ENCODE results near the gene IZUMO1R. TPM values are rescaled to one million over a fixed set of nuclear protein-coding genes. Genes with fewer than 3 reads are reported as not detected.
A peak's percentile ranks its signal among the peaks of the same experiment; 100 is the strongest.

The IZUMO1R gene
- total RNA-seq, 2 experiments from 2014 or later, result not detected

DNA sequence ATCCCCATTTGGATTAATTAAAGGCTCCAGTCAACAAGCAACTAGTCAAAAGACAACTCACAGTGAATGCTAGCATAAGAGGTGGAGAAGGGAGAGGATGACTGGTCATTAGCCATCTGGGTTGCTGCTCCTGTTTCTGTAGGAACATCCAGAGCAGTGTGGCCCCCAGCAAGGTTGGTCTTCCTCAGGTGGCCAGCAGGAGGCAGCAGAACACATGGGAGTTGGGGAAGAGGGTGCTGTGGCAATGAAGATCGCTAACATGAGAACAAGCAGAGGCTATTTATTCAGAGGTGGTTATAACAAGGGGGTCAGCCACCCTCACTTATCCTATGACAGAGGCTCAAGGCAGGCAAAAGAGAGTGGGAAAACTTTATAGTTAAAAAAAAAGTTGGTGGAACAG, 21.3 kb downstream of the IZUMO1R start:
- Mint-ChIP-seq H3K27me3 (no peaks in the 10 kb centered on the region), H3K4me1 (ENCODE audit: low read depth) (no peaks in the 10 kb centered on the region), H3K36me3 (ENCODE audit: low read depth) (no peaks in the 10 kb centered on the region), H3K4me3 (no peak overlapping the region), H3K27ac (no peak overlapping the region), H3K9me3 (no peaks in the 10 kb centered on the region)
- ATAC-seq, result peak; percentile 56
- intact Hi-C loops (cut with micrococcal nuclease), result loop anchor here (10.0 kb wide), 1 partner anchor 179 kb away; no protein-coding TSS in a partner anchor
- TF ChIP-seq, protein P1, sequence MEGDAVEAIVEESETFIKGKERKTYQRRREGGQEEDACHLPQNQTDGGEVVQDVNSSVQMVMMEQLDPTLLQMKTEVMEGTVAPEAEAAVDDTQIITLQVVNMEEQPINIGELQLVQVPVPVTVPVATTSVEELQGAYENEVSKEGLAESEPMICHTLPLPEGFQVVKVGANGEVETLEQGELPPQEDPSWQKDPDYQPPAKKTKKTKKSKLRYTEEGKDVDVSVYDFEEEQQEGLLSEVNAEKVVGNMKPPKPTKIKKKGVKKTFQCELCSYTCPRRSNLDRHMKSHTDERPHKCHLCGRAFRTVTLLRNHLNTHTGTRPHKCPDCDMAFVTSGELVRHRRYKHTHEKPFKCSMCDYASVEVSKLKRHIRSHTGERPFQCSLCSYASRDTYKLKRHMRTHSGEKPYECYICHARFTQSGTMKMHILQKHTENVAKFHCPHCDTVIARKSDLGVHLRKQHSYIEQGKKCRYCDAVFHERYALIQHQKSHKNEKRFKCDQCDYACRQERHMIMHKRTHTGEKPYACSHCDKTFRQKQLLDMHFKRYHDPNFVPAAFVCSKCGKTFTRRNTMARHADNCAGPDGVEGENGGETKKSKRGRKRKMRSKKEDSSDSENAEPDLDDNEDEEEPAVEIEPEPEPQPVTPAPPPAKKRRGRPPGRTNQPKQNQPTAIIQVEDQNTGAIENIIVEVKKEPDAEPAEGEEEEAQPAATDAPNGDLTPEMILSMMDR (IDR thresholded peaks at IDR 0.05), result peak; percentile 37
- CTCF ChIA-PET, result interaction anchor here (1.0 to 1.4 kb wide), 2 partner anchors 9 to 430 kb away, joined by 4 to 7 read pairs; no protein-coding TSS in a partner anchor
- DNase-seq, result peak; percentile 61
- POLR2A ChIA-PET, result no interaction called here

DNA sequence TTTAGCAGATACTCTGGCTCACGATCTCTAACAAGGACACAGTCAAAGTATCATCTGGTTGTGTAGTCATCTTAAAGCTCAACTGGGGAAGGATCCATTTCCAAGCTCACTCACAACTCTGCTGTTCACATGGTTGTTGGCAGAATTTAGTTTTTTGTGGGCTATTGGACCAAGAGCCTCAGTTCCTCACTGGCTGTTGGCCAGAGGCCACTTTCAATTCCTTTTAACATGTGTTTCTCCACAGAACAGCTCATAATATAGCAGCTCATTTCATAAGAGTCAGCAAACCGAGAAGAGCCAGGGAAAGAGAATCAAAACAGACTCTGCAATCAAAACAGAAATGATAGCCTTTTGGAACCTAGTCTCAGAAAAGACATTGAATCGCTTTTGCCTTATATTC, 22.6 kb downstream of the IZUMO1R start:
- ATAC-seq (no peak), DNase-seq (no peak)
- no peaks in the 10 kb centered on the region for H3K36me3 Mint-ChIP-seq (ENCODE audit: low read depth)
- intact Hi-C loops (cut with micrococcal nuclease), result loop anchor here (10.0 kb wide), 1 partner anchor 178 kb away; no protein-coding TSS in a partner anchor
- no peaks in the 10 kb centered on the region for H3K4me1 Mint-ChIP-seq (ENCODE audit: low read depth)
- TF ChIP-seq, protein P1 (IDR thresholded peaks at IDR 0.05), result no peak
- ChIA-PET POLR2A (no interaction called here), CTCF (interaction anchor here (1.4 kb wide), 1 partner anchor 431 kb away, joined by 7 read pairs; no protein-coding TSS in a partner anchor)
- H3K27ac Mint-ChIP-seq, result no peak overlapping the region
- H3K4me3 Mint-ChIP-seq, result no peak overlapping the region
- H3K9me3 Mint-ChIP-seq, result no peaks in the 10 kb centered on the region
- H3K27me3 Mint-ChIP-seq, result no peaks in the 10 kb centered on the region

DNA sequence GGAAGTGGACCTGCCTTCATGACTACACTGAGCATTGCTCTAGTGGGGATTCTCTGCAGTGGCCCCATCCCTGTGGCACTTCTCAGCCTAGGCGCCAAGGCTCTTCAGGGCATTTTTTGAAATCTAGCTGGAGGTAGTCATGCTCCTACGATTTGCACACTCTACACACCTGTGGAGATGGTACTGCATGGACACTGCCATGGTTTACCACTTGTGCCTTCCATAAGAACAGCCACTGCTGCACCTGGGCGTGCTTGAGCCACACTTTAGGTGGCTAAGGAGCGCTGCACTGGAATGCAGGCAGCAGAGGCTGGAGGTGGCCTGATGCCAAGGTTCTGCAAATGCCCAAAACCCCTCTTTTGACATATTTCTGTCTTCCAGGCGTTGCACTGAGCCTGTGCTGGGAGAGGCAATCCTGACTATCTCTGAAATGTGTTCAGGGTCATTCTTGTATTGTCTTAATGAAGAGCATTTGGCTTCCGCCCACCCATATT, 24.3 kb downstream of the IZUMO1R start:
- H3K4me3 Mint-ChIP-seq, result no peak overlapping the region
- POLR2A ChIA-PET, result no interaction called here
- H3K27me3 Mint-ChIP-seq, result no peaks in the 10 kb centered on the region
- CTCF ChIA-PET, result interaction anchor here (1.4 kb wide), 1 partner anchor 433 kb away, joined by 4 read pairs; no protein-coding TSS in a partner anchor
- intact Hi-C loops (cut with micrococcal nuclease), result loop anchor here (10.0 kb wide), 1 partner anchor 176 kb away; no protein-coding TSS in a partner anchor
- no peak for ATAC-seq
- TF ChIP-seq, protein P1 (IDR thresholded peaks at IDR 0.05), result no peak
- no peaks in the 10 kb centered on the region for H3K4me1 Mint-ChIP-seq (ENCODE audit: low read depth)
- no peak for DNase-seq
- H3K27ac Mint-ChIP-seq, result no peak overlapping the region
- H3K36me3 Mint-ChIP-seq (ENCODE audit: low read depth), result no peaks in the 10 kb centered on the region
- H3K9me3 Mint-ChIP-seq, result no peaks in the 10 kb centered on the region

DNA sequence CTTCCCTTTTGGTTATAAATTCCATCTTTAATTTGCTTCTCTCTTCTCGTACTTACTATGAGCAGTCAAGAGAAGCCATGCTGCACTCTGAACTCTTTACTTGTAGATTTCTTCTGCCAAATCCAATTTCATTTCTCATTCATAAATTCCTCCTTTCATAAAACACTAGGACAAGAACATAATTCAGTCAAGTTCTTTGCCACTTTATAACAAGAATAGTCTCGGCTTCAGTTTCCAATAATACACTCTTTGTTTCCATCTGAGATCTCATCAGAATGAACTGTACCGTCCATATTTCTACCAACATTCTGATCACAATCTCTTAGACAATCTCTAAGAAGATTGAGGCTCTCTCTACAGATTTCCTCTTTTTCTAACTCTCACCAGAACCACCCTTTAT, 25.1 kb downstream of the IZUMO1R start:
- no peaks in the 10 kb centered on the region for H3K36me3 Mint-ChIP-seq (ENCODE audit: low read depth)
- H3K4me3 Mint-ChIP-seq, result no peak overlapping the region
- no peak overlapping the region for H3K27ac Mint-ChIP-seq
- H3K9me3 Mint-ChIP-seq, result no peaks in the 10 kb centered on the region
- CTCF ChIA-PET, result no interaction called here
- POLR2A ChIA-PET, result no interaction called here
- H3K27me3 Mint-ChIP-seq, result no peaks in the 10 kb centered on the region
- H3K4me1 Mint-ChIP-seq (ENCODE audit: low read depth), result no peaks in the 10 kb centered on the region
- TF ChIP-seq, protein P1 (IDR thresholded peaks at IDR 0.05), result no peak
- DNase-seq (no peak), ATAC-seq (no peak)
- intact Hi-C loops (cut with micrococcal nuclease), result loop anchor here (10.0 kb wide), 1 partner anchor 175 kb away; no protein-coding TSS in a partner anchor

DNA sequence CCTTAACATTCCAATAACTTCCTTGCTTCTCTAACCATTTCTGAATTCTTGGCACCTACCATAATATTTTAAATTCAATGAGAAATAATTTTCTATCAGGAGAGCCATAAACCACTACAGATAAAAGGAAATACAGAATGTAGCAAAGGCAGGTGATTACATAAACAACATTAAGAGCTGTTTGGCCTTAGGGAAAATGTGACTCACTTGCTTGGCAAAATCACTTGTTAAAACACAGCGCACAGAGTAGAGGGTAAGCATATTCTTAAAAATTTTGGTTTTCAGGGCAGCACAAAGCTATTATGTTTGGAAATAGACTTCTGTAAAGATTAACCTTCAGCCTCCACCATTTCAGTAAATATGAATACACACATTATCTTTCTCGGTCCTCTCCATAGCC, 26.4 kb downstream of the IZUMO1R start:
- no peak overlapping the region for H3K27ac Mint-ChIP-seq

More for the DNA sequence above, 26.4 kb downstream of the IZUMO1R start:
- intact Hi-C loops (cut with micrococcal nuclease), result no loop called here
- H3K27me3 Mint-ChIP-seq, result no peaks in the 10 kb centered on the region
- TF ChIP-seq, protein P1 (IDR thresholded peaks at IDR 0.05), result no peak
- no peaks in the 10 kb centered on the region for H3K9me3 Mint-ChIP-seq
- H3K4me3 Mint-ChIP-seq, result no peak overlapping the region
- H3K4me1 Mint-ChIP-seq (ENCODE audit: low read depth), result no peaks in the 10 kb centered on the region
- no peak for ATAC-seq
- DNase-seq, result no peak
- ChIA-PET CTCF (no interaction called here), POLR2A (no interaction called here)
- H3K36me3 Mint-ChIP-seq (ENCODE audit: low read depth), result no peaks in the 10 kb centered on the region
